SU-DHL-6 (cell line): Measurements from ENCODE around the gene AQP11.

ENCODE experiments used
- CTCF ChIP-seq: fragments of 200-600 bp; sonication (generic); IDR thresholded peaks from one replicate; pipeline ENCODE4 v1.5.1; 2017; ENCODE audit warnings: antibody characterized with exemption, mild to moderate bottlenecking, low read length, moderate library complexity; ENCODE audit not compliant: insufficient read depth, poor library complexity, severe bottlenecking
- EZH2phosphoT487 ChIP-seq: fragments of 200-600 bp; sonication (generic), shearing (Covaris generic); conservative IDR thresholded peaks from 2 replicates; pipeline ENCODE4 v1.6.1; 2018; ENCODE audit warnings: mild to moderate bottlenecking, antibody characterized with exemption, low read length, moderate library complexity, mixed read lengths

- TF ChIP-seq CTCF (no peak), EZH2phosphoT487 (no peak)
Observed at GRCh38 chr11:77644887-77645286, 55.1 kb downstream of the AQP11 start.
